Endometrial microvascular endothelial cells (primary cell): Measurements from ENCODE around the gene MRPL52. TPM values are rescaled to one million over a fixed set of nuclear protein-coding genes. Genes with fewer than 3 reads are reported as not detected.

Experiments used
- in situ Hi-C: cut with HindIII; loops from 2 replicates; pipeline ENCODE4 v1.10.0; 2017; ENCODE audit warnings: low sequenced_read_pairs, low pct_unique_long_range_greater_than_20kb; ENCODE audit errors: inconsistent ontology term
- total RNA-seq: library from RNA; depleted of rRNA; stranded (reverse); fragments of >200 nt; gene quantifications from one replicate; pipeline ENCODE4 v1.2.3, GENCODE V29; 2015; ENCODE audit errors: inconsistent ontology term

Gene MRPL52
- total RNA-seq, 1 donor from 2014 or later = 310 TPM

DNA sequence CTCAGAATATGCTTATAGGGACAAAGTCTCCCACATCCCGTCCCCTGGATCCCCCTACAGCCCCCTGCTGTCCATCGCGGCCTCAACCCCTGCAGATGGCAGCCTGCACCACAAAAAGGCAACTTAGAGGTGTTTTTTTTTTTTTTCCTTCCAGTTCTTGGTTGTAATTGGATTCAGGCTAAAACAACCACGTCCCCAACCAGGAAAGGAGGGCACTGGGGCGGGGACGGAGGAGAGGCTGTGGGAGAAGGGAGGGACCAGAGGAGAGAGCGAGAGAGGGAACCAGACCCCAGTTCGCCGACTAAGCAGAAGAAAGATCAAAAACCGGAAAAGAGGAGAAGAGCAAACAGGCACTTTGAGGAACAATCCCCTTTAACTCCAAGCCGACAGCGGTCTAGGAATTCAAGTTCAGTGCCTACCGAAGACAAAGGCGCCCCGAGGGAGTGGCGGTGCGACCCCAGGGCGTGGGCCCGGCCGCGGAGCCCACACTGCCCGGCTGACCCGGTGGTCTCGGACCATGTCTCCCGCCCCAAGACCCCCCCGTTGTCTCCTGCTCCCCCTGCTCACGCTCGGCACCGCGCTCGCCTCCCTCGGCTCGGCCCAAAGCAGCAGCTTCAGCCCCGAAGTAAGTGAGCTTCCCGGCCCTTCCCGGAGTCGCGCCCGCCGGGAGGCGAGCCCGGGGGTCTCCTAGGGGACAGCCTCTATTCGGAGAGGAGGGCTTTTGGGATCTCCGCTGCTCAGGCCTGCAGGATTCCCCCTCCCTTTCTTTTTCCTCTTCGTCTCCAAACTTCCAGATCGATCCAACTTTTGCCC lies 6.8 kb downstream of the MRPL52 start, which contains the start of gene MMP14:
Gene MMP14, plus strand, starts transcription at position 285 of the 813 bp plus-strand sequence. Its CDS starts 233 bp downstream, at position 518.
- in situ Hi-C loops = no loop called here

DNA sequence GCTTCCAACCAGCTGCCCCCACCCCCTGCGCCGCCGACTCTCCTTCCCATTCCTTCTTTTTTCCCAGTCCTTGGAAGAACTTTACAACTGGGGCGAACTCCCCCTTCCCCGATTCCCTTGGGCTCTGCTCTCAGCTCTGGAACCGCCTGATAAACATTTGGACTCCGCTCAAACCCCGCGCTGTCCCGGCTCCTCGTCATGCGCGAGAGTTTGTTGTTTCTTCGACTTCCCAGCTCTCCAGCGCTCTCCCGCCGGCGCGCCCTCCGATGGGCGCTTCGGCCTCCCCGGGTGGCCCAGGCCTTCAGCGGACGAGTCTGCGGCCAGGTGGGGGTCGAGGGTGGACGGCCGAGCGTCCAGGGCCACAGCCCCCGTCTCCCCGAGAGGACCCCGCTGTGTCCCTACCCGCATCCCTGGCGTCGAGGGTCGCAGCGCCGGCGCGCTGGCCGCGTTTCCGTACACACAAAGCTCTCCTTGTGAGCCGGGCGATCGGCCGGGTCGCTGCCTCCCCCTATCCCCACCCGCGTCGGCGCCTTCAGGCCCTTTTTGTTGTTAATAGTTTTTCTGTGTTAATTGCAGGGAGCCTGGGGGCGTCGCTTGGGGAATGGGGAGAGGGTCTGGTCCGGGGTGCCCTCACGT lies 7.5 kb downstream of the MRPL52 start:
- in situ Hi-C loops = no loop called here

DNA sequence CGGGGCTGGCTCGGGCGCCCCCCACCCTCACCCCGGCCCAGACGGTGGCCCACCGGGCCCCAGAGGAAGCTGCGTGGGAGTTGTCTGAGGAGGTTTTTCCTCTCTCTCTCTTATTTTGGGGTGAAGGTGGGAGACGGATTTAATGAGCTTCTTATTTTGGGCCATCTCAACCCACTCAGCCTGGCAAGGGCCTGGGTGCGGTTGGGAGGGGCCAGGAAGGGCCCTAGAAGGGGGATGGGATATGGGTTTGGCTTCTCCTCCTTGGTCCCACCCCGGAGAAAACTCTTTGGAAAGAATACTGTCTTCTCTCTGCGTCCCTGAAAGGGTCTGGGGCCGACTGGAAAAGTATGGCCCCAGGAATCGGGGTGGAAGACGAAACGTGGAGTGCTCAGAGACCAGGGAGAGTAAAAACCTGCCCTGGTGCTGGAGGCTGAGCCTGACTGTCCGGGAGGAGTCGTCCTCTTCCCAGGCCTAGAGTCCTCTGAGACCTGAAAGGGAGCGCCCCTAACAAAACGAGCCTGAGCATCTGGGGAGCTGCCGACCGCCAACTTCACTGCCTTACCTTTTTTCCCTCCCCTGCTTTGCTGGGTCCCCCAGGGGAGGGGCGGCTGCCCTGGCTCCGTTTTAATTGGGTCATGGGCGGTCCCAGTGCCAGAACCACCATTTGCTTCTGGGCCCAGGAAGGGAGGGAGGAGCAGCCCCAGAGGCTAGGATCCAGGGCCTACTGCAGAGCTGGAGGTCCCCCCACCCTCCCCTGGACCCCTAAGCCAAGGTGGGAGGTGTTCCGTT lies 8.3 kb downstream of the MRPL52 start:
- in situ Hi-C loops = no loop called here

DNA sequence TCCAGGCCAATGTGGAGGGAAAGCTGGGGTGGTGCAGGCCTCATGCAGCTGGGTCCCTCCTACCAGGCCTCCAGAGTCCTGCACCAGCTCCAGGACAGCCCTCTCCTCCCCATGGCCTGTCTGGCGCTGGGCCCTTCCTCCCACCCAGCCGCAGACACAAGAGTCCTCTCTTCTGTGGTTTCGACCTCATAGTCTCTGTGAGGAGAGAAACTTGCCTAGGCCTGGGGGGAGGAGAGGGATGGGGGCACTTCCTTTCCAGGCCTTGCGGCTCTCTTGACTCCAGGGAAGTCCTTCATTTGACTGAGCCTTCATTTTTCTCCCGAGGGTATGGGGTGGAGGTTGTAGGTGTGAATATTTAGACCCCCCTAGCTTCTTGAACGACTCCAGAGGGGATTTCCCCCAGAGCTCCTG lies 8.9 kb downstream of the MRPL52 start:
- in situ Hi-C loops = no loop called here

DNA sequence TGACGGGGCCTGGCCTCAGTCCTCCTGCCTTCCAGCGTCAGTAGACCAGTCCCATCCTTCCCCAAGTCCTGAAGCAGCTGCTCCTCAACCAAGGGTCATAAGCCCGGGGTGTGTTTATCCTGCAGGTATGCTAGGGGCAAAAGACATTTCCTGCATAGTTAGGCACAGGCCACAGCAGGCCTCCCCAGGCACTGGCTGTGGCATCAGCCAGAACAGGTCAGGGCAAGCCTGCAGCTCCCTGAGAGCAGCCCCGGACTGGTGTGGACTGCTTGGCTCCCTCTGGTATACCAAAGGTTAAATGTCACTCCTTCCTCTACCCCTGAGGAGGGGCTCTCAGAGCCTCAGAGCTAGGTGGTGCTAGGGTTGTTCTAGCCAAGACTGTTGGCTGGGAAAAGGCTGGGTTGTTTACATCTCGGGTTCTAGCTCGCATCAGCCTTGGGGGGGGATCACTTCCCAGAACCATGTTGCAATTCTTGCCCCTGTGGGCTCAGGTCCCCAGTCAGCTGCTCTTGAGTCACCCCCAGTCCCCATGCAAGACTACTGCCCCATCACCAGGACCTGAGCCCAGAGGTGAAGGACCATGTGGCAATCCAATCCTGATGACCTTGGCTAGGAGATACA lies 9.6 kb downstream of the MRPL52 start:
- in situ Hi-C loops = no loop called here

DNA sequence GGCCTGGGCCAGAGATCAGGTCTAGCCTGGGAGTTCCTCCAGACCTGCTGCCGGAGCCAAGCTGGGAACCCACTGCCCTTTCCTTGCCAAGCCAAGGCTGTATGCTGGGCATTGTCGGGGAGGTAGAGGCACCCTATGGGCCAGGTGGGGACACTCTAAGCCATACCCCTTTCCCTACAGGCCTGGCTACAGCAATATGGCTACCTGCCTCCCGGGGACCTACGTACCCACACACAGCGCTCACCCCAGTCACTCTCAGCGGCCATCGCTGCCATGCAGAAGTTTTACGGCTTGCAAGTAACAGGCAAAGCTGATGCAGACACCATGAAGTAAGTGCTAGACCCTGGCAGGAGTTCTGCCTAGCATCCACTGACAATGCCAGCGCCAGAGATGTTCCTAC lies 11.6 kb downstream of the MRPL52 start:
- in situ Hi-C loops = no loop called here

DNA sequence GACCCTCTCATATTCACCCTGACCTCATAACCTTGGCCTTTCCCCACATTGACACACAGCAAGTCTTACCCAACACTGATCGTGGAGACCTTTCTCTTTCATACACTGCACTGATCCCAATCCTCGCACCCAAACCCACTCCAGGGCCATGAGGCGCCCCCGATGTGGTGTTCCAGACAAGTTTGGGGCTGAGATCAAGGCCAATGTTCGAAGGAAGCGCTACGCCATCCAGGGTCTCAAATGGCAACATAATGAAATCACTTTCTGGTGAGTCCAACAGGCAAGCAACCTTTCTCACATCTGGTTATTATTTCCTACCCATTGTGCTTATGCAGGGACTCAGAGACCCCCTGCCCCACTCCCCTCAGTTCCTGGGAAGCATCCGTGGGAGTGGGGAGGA lies 12.1 kb downstream of the MRPL52 start:
- in situ Hi-C loops = no loop called here

DNA sequence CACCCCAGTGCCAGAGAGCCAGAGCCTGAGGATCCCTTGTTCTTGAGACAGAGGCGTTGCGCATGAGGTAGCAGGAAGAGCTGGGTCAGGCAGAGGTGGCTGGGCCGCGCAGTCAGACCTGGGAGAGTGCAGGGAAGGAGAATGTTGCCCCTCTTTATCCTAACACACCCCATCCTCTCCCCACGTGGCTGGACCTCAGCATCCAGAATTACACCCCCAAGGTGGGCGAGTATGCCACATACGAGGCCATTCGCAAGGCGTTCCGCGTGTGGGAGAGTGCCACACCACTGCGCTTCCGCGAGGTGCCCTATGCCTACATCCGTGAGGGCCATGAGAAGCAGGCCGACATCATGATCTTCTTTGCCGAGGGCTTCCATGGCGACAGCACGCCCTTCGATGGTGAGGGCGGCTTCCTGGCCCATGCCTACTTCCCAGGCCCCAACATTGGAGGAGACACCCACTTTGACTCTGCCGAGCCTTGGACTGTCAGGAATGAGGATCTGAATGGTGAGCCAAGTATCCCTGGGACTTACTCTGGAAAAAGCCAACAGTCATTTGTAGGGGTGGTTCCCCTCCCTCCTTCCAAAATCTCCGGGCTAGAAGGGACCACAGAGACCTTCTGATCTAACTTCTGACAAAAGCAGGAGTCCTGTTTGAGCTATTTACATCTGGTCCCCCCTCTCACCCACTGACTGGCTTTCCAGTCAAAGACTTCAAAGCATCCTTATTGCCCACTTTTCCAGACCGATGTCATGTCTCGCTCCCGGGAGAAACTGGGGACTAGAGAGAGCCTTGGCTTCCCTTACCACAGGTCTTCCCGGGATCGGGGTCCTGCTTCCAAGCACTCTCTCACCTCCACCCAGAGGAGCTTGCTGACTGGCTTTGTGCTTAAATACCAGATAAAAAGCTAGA lies 12.8 kb downstream of the MRPL52 start:
- in situ Hi-C loops = no loop called here

DNA sequence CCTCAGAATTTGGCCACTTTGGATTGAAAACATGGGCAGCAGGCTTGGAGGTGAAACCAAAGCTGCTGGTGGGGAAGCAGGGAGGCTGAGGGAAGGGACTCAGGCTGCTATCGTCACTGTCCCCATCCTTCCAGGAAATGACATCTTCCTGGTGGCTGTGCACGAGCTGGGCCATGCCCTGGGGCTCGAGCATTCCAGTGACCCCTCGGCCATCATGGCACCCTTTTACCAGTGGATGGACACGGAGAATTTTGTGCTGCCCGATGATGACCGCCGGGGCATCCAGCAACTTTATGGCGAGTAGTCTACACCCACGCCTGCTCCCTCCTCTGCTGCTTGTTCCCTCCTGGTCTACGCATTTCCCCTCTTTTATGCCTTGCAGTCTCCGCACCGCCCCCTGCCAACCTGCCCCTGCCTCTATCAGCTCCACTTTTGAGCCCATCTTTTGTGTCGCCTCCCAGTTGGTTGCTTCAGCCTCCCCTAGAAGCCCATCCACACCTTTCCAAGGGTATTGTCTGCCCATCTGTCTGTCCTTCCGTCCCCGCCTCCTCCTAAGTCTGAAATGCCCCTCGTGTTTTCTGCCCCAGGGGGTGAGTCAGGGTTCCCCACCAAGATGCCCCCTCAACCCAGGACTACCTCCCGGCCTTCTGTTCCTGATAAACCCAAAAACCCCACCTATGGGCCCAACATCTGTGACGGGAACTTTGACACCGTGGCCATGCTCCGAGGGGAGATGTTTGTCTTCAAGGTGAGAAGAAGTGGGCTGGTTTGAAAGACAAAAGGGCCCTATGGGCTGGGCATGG lies 13.6 kb downstream of the MRPL52 start:
- in situ Hi-C loops = no loop called here

DNA sequence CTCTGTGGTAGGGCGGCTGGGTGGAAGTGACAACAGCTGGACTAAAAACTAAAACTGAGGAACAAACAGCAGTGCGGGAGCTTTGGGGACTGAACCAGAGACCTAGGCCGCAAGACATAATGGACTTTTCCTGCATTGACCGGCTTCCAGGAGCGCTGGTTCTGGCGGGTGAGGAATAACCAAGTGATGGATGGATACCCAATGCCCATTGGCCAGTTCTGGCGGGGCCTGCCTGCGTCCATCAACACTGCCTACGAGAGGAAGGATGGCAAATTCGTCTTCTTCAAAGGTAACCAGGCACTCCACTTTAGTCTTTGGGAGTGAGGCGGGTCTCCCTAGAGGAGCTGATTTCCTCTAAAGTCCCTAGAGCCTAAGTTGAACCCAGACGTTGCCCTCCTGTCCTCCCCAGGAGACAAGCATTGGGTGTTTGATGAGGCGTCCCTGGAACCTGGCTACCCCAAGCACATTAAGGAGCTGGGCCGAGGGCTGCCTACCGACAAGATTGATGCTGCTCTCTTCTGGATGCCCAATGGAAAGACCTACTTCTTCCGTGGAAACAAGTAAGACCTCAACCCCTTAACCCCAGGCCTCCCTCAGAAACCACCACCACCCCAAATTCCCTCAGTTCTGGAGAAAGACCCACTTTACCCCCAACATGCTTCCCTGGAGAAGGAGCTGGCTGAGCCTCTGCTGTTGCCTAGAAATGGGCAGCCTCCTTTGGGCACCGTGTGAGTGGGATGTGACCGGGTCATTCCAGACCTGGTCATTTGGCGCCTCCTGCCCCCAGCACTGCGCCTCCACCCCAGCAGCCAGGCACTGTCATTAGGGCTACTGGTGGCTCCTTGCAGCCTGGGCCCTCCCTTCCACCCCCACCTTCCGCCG lies 14.8 kb downstream of the MRPL52 start:
- in situ Hi-C loops = no loop called here

DNA sequence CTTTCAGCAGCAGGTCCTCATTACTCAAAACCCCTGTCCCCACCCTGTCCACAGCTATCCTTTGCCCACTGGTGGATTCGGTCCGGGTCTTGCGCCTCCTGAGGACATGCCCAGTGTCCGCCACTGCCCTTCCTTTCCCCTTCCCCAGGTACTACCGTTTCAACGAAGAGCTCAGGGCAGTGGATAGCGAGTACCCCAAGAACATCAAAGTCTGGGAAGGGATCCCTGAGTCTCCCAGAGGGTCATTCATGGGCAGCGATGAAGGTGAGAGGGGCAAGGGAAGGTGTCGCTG lies 15.4 kb downstream of the MRPL52 start:
- in situ Hi-C loops = no loop called here

DNA sequence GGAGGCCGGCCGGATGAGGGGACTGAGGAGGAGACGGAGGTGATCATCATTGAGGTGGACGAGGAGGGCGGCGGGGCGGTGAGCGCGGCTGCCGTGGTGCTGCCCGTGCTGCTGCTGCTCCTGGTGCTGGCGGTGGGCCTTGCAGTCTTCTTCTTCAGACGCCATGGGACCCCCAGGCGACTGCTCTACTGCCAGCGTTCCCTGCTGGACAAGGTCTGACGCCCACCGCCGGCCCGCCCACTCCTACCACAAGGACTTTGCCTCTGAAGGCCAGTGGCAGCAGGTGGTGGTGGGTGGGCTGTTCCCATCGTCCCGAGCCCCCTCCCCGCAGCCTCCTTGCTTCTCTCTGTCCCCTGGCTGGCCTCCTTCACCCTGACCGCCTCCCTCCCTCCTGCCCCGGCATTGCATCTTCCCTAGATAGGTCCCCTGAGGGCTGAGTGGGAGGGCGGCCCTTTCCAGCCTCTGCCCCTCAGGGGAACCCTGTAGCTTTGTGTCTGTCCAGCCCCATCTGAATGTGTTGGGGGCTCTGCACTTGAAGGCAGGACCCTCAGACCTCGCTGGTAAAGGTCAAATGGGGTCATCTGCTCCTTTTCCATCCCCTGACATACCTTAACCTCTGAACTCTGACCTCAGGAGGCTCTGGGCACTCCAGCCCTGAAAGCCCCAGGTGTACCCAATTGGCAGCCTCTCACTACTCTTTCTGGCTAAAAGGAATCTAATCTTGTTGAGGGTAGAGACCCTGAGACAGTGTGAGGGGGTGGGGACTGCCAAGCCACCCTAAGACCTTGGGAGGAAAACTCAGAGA lies 16.3 kb downstream of the MRPL52 start:
- in situ Hi-C loops = no loop called here

DNA sequence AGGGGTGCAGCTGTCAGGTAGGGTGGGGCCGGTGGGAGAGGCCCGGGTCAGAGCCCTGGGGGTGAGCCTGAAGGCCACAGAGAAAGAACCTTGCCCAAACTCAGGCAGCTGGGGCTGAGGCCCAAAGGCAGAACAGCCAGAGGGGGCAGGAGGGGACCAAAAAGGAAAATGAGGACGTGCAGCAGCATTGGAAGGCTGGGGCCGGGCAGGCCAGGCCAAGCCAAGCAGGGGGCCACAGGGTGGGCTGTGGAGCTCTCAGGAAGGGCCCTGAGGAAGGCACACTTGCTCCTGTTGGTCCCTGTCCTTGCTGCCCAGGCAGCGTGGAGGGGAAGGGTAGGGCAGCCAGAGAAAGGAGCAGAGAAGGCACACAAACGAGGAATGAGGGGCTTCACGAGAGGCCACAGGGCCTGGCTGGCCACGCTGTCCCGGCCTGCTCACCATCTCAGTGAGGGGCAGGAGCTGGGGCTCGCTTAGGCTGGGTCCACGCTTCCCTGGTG lies 17.2 kb downstream of the MRPL52 start:
- in situ Hi-C loops = no loop called here

DNA sequence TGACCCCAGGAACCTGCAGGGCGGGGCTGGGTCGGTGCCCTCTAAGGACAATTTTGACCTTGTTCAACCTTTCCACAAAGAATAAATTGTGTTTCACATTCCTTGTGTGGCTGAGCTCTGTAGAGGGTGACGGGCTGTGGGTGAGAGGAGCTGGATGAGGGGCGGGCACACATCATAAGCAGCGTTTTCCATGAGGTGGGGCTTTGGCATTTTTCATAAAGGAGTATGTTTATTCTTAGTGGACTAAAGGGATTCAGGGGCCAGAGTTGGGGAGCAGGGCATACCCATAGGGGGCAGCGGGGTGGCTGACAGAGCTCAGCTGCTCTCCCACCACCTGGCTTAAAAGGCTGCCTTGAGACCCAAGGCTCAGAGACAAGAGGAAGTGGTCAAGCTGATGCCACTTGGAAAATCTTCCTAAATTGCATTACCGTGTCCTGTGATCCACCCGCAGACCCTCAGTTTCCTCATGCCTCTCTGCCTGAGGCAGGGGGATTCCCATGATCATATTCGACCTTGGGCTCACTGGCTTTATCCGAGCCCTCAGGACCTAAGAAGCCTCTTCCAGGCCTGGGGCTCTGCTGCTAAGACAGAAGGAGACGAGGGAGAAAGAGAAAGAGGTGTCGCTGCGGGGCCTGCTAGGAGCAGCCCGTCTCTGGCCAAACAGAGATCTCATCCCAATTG lies 18.1 kb downstream of the MRPL52 start:
- in situ Hi-C loops = no loop called here

DNA sequence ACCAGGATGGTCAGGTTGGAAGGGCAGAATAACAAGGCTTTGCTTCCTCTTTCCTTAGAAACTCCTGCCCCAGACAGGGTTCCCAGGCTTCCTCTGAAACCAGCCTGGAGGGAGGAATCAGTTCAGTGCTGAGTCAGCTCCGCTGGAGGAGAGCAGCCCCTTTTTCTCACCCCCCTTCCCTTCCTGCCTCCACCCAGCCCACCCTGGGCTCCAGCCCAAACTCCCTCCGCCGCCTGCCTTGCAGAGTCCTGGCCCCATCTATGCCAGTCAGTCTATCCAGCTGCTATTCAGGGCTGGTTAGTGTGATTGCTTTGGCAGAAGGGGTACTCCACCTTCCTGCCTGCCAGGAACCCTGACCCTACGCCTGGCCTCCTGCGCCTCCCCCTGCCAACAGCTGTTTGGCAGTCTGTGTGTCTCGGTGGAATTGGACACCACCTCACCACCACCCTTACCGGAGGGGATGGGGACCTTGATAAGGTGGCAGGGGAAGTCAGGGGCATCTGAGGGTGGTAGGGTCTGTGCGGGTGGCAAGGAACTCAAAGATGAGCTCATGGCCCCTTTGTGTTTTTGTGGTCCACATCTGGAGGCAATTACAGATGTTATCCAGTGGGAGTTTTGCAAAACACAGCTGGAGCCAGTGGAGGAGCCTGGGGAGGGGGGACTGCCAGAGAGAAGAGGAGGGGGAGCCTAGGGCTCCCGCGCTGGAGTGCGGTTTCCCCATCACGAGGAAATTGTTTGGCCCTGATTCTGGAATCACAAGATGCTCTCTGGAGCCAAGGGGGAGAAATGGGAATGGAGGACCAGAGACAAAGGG lies 18.9 kb downstream of the MRPL52 start:
- in situ Hi-C loops = no loop called here
